ENCODE results near the gene PRXL2A.

DNA sequence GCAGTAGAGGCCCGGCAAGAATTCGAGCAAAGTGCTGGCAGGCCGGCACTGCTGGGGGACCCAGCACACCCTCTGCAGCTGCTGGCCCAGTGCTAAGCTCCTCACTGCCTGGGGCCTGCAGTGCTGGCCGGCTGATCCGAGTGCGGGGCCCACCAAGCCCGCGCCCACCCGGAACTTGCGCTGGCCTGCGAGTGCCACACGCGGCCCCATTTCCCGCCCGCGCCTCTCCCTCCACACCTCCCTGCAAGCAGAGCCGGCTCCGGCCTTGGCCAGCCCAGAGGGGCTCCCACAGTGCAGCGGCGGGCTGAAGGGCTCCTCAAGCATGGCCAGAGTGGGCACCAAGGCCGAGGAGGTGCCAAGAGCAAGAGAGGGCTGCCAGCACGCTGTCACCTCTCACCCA is 48.7 kb upstream of the PRXL2A start:
- TF ChIP-seq, protein P1, sequence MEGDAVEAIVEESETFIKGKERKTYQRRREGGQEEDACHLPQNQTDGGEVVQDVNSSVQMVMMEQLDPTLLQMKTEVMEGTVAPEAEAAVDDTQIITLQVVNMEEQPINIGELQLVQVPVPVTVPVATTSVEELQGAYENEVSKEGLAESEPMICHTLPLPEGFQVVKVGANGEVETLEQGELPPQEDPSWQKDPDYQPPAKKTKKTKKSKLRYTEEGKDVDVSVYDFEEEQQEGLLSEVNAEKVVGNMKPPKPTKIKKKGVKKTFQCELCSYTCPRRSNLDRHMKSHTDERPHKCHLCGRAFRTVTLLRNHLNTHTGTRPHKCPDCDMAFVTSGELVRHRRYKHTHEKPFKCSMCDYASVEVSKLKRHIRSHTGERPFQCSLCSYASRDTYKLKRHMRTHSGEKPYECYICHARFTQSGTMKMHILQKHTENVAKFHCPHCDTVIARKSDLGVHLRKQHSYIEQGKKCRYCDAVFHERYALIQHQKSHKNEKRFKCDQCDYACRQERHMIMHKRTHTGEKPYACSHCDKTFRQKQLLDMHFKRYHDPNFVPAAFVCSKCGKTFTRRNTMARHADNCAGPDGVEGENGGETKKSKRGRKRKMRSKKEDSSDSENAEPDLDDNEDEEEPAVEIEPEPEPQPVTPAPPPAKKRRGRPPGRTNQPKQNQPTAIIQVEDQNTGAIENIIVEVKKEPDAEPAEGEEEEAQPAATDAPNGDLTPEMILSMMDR (tag by site-specific recombination; IDR thresholded peaks at IDR 0.05), result no peak
- TF ChIP-seq ZNF16 (tag by site-specific recombination; IDR thresholded peaks at IDR 0.05; ENCODE audit: low read depth) (no peak), ZNF354C (tag by site-specific recombination; IDR thresholded peaks at IDR 0.05; ENCODE audit: borderline replicate concordance, low read depth) (no peak), SCRT1 (tag by site-specific recombination; IDR thresholded peaks at IDR 0.05; ENCODE audit: borderline replicate concordance) (no peak), RBAK (tag by site-specific recombination; IDR thresholded peaks at IDR 0.05) (no peak), SP2 (tag by site-specific recombination; IDR thresholded peaks at IDR 0.05) (no peak), ZFP37 (tag by site-specific recombination; IDR thresholded peaks at IDR 0.05) (no peak), ZNF133 (tag by site-specific recombination; IDR thresholded peaks at IDR 0.05) (no peak)
- TF ChIP-seq, protein P2, sequence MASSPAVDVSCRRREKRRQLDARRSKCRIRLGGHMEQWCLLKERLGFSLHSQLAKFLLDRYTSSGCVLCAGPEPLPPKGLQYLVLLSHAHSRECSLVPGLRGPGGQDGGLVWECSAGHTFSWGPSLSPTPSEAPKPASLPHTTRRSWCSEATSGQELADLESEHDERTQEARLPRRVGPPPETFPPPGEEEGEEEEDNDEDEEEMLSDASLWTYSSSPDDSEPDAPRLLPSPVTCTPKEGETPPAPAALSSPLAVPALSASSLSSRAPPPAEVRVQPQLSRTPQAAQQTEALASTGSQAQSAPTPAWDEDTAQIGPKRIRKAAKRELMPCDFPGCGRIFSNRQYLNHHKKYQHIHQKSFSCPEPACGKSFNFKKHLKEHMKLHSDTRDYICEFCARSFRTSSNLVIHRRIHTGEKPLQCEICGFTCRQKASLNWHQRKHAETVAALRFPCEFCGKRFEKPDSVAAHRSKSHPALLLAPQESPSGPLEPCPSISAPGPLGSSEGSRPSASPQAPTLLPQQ (tag by site-specific recombination; IDR thresholded peaks at IDR 0.05), result no peak
- TF ChIP-seq, protein P3, sequence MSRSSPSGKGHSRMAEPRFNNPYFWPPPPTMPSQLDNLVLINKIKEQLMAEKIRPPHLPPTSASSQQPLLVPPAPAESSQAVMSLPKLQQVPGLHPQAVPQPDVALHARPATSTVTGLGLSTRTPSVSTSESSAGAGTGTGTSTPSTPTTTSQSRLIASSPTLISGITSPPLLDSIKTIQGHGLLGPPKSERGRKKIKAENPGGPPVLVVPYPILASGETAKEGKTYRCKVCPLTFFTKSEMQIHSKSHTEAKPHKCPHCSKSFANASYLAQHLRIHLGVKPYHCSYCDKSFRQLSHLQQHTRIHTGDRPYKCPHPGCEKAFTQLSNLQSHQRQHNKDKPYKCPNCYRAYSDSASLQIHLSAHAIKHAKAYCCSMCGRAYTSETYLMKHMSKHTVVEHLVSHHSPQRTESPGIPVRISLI (tag by site-specific recombination; IDR thresholded peaks at IDR 0.05), result no peak
- TF ChIP-seq, protein P4, sequence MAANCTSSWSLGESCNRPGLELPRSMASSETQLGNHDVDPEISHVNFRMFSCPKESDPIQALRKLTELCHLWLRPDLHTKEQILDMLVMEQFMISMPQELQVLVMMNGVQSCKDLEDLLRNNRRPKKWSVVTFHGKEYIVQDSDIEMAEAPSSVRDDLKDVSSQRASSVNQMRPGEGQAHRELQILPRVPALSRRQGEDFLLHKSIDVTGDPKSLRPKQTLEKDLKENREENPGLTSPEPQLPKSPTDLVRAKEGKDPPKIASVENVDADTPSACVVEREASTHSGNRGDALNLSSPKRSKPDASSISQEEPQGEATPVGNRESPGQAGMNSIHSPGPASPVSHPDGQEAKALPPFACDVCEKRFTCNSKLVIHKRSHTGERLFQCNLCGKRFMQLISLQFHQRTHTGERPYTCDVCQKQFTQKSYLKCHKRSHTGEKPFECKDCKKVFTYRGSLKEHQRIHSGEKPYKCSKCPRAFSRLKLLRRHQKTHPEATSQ (tag by site-specific recombination; IDR thresholded peaks at IDR 0.05), result no peak
